RCC 7860 (cell line): Measurements from ENCODE around the gene DHH.

ENCODE experiments used
- DNase-seq: peaks from one replicate; pipeline ENCODE4 v3.0.0-alpha.2; 2015; ENCODE audit warnings: low spot score
- FAIRE-seq: peaks from 2 replicates; lab custom pipeline; 2012; peaks lifted over from hg19 to GRCh38; lab: Jason Lieb, UNC

DHH gene

DNA sequence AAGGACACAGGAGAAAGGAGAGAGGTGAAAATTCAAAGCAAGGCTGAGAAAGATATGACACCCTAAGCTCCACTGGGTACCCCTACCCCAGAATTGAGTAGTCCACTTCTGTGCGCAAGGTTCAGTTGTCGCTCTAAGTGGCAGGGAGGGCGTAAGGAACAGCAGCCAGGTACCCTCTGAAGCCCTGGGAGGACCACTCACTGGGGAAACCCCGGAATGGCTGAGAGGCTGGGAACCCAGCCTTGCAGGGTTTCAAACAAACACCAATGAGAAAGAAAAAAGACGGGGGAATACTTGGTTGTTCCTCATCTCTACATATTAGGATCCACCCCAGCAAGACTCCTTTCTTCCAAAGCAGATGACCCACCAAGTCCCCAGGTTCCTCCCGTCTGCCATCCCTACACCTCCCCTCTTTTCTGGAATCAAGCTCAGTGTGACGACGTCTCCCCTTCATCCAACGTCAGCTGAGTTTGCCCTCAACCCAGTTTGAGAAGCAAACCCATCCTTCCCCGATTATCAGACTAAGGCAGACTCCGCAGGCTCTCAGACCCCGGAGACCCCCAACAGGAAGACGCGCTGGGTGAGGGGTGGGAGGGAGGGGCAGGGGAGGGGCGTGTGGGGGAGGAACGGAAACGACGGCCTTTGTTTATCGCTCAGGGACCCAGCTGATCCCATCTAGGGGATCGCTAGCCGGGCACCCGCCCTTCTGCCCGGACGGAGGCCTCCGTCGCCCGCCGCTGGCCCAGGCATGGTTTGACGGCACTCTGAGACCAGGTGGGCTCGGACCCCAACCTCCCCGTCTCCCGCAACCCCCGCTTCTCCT lies 15.3 kb upstream of the DHH start:
- FAIRE-seq (no peak), DNase-seq (no peak)

DNA sequence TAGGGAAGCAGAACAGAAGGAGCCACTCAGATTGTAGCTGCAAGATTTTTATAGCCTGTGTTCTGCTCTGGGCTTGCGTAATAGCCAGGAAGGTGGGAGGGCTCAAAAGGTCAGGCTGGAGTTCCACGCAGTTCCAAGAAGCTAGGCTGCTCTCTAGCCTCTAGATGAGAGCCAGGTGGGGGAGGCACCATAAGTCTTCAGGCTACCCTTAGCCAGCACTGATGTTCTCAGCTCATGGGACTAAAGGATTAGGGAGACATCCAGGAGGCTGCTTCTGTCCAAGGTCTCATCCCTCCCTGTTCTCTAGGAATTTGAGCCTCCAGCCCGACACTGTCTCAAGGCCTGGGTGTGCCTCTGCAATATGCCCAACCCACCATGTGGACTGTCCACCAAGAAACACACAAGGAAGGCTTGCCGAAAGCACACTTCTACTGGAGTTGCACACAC lies 14.4 kb upstream of the DHH start:
- DNase-seq (no peak), FAIRE-seq (no peak)

DNA sequence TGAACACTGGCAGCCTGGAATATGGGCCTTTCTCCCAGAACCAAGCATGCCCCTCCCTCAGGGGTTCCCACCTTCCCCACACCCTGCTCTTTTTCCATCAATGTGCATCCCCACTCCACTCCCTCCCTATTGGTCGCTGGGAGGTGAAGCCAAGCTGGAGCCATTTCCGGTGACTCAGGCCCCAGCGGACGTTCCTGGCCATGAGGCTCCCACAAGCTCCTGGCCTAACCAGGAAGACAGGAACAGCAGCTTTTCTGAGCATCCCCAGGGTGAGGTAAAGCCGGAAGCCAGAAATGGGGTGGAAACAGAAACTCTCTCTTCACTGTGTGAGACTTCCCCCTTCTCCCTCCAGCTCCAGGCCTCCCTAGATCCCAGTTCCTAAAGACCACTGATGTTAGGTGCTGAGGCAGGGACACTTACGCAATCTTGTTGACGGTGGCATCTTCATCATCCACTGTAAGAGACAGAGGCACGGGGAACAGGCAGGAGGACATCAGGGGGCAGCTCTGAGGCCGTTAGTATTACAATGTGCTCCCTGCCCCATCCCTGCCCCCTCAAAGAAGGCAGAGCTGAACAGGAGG lies 11.0 kb upstream of the DHH start:
- no peak for FAIRE-seq
- DNase-seq = no peak

DNA sequence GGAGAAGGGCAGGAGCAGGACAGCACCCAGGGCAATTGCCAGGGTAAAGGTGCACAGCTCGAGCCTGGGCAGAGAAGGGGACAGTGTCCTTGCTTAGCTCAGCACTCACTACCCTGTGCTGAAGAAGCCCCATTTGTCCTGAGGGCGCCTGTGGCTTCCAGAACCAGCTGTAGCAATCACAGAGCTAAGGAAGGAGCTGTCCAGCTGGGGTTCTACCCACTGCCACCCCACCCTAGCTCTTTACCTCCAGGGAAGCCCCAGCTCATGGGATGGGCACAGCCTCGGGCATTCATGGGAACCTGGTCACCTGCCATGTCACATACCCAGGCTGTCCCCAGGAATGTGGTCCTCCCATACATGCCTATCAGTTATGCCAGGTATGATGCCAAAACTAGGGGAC lies 10.2 kb upstream of the DHH start:
- no peak for DNase-seq
- FAIRE-seq = no peak

DNA sequence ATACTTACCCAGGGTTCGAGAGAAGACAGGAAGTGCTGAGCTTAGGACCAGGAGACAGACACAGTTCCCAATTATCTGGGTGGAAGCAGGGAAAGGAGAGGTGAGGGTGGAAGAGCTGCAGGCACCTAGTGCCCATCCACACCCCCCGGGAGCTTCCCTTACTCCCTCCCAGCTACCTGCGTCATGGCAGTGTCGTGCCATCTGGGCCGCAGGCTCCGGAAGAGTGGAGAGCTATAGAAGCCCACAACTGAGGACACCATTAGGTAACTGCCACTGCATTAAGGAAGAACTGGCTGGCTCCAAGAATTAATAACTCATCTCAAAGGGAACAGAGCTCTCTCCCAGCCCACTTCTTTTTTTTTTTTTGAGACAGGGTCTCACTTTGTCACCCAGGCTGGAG lies 5.8 kb upstream of the DHH start:
- DNase-seq = no peak
- FAIRE-seq = no peak

DNA sequence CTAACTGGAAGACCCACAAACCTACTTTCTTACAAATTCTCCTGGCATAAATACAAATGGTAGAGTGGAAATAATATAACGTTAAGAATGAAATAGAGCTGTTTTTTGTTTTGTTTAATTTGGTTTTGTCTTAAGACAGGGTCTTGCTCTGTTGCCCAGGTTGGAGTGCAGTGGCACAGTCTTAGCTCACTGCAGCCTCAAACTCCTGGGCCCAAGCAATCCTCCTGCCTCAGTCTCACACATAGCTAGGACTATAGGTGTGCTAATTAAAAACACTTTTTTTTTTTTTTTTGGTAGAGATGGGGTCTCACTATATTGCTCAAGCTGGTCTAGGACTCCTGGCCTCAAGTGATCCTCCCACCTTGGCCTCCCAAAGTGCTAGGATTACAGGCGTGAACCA lies 4.1 kb upstream of the DHH start:
- DNase-seq = no peak
- FAIRE-seq = no peak

DNA sequence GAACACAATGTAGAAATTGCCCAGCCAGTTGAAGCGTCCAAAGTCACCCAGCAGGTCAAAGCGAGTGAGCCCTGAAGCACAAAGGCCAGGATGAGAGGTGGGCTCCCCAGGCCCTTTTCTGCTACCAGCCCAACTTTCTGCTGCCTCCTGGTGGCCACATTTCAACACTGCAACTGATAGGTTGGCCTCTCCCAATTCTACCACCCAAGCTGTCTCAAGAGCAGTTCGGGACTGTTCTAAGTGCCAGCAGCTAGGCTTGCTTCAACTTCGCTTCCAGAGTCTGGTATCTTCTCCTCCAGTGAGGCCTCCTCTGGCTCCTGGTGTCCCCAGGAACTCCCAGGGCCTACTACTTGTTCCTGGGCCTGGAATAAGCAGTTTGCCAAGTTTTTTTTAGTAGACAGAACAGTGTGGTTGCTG lies 3.4 kb upstream of the DHH start:
- no peak for DNase-seq
- no peak for FAIRE-seq

DNA sequence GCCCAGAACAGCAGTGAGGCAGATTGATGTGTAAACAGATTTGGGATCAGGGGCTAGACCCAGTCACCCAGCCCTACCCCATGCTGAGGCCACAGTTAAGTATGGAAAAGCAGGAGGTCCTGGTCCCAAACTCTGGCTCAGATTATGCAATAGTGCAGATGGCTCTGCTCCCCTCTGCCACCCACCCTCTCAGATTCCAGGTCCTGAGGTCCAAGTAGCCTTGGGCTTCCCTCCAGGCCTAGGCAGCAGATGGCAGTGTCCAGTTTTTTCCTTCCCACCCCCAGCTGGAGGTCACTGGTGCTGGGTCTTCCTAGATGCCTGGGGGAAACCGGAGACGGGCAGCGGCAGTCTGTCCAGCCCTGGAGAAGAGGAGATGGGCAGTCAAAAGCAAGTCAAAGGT lies 2.8 kb upstream of the DHH start:
- FAIRE-seq (no peak), DNase-seq (no peak)

DNA sequence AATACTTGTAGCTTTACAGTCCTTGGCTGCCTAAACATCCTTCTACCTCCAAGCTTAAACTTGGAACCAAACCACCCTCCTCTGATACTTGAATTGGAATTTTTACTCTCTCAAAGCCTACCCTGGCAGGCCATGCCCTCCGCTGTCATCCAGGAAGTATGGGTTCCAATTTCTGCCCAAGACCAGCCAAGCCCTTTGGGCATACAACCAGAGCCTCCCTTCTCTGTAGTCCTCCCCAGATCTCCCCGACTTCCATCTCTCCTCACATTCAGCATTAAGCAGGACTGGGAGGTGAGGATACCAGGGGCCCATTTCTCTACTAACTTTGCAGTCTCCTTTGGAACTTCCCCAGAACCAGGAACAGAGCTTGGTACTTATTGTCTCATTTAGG lies 369 bp upstream of the DHH start:
- FAIRE-seq = no peak
- DNase-seq = no peak

DNA sequence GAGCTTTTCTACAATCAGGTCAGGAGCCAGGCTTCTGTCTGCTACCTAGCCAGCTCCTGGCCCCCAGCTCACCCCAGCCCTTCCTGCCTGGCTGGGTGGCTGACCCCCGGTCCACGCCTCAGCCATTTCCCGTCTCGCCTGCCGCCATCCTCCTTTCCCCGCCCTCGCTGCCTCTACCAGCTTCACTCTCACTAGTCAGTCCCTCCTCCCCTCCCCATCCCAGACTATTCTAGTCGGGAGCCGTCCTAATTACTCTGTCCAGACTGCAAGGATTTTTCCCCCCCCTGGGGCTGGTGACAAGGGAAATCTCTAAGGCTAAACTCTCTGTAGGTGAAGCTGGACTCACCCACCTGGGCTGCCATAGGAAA lies 825 bp downstream of the DHH start:
- no peak for DNase-seq
- FAIRE-seq = no peak

DNA sequence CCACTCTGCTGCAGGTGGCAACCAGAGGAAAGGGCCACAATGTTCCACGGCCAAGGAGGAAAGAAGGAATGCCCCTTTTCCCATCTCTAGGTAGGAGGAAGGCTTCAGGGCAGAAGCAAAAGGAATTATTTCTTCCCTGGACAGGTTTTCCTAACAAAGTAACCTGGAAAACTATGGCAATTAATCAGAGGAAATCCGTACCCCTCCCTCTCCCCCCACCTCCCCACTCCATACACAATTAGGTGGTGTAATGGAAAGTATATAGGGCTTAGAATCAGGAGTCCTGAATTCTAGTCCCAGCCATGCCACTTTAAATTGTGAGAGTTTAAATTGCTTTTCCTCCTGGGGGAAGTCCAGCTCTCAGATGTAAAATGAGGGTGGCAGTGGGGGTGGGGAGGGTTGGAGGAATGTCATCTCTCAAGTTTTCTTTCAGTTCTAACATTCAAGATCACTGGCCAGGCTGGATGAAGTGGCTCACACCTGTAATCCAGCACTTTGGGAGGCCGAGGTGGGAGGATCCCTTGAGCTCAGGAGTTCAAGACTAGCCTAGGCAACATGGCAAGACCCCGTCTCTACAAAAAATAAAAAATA lies 1.7 kb downstream of the DHH start:
- no peak for DNase-seq
- FAIRE-seq = no peak

DNA sequence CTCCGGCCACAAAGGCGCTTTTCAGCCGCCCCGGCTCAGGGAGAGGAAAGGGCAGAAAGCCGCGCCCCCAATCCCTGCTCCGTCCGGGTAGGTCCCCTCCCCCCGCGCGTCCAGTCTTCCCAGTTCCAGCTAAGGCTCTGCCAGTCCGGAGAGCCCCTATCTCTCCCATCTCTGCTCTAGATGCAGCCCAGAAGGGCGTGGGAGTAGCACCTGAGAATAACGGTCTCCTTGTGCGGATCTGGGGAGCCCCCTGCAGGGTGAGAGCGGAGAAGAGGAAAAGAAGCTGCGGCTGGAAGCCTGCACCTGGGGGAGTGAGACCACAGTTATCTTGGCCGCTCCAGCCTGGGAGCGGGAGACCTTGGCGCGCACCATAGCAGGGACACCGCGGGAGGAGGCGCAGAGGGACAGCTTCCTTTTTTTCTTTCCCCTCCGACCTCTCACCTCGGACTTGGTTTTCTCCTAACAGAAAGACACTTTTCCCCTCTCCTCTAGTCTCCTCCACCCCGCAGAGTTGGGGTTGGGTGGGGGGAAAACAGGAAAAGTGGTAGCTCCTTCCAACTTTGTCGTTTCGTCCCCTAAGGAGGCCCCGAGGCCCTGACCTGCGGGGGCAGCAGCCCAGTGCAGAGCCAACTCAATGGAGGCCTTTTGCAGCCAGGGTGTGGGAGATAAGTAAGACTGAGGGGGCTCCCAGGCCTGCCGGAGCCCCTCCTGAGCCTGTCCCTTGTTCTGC lies 2.4 kb downstream of the DHH start:
- FAIRE-seq = no peak
- DNase-seq = peak; percentile 32

DNA sequence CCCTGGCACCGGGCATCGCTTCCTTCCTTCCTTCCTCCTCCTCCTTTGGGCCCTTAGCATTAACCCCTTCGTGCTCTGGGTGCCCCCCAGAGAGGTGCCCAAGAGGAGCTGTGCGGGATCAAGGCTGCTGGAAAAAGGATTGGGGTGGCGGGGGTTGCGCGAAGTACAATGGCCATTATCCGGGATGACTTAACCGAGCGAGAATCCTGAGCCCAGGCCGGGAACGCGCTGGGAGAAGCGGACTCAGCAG lies 2.8 kb downstream of the DHH start:
- DNase-seq (no peak), FAIRE-seq (no peak)

DNA sequence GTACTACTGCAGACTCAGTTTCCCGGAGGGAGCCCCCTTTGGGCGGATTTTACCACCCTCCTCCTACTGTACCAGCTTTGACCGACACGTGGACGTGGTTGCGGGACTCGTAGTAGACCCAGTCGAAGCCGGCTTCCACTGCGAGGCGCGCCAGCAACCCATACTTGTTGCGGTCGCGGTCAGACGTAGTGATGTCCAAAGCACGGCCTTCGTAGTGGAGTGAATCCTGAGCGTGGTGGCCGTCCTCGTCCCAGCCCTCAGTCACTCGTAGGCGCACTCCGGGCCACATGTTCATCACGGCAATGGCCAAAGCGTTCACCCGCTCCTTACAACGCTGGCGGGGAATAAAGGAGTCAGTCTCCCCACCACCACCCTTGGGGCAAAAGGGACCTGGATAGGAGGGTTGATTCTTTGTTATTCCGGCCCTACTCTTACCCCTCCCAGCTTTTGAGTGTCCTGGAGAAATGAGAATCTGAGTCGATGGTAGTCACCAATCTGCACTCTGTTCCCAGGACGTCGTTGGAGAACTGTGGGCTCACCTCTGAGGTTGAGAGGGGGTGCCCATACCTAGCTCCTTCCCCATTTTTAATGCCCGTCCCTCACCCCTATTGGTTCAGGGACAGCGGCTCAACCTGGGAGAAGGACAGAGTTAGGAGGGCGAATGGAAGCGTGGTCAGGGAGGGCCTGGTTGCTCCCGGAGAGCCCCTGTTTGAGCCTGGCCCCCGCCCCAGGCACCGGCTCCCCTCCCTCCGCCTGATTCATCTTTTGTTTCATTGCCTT lies 3.4 kb downstream of the DHH start:
- no peak for FAIRE-seq
- DNase-seq = no peak

DNA sequence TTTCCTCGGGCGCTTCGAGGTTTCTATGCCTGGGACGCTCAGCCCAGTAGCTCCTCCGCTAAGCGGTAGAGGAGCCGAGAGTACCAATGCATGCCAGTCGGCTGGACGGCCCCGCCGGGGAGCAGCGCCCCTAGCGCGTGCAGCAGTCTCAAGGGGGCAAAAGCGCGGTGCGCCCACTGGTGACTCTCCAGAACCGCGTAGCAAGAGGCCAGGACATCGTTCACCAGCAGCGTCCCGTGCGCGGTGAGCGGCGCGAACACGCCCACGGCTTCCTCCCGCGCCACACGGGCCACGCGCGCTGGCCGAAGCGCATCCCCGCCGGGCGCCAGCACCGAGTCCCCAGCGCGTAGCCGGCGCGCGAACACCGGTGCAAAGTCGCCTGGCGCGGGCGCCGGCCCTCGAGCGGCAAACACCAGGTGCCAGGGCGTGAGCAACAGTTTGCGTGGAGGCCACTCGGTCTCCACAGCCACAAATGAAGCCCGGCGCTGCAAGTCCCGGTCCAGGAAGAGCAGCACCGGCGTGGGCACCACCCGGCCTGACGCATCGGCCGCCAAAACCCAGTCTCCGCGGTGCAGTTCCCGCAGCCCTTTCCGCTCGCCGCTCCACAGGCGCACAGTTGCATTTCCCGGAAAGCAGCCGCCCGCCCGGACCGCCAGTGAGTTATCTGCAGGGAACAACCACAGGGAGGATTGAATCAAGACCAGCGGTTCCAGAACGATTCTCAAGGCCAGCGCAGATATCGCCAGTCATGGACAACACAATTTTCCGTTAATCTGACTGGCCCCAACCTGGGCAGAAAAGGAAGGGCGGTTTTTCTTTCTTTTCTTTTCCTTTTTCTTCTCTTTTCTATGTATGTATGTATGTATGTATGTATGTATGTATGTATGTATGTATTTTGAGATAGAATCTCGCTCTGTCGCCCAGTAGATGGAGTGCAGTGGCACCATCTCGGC lies 4.5 kb downstream of the DHH start:
- FAIRE-seq = no peak
- no peak for DNase-seq

DNA sequence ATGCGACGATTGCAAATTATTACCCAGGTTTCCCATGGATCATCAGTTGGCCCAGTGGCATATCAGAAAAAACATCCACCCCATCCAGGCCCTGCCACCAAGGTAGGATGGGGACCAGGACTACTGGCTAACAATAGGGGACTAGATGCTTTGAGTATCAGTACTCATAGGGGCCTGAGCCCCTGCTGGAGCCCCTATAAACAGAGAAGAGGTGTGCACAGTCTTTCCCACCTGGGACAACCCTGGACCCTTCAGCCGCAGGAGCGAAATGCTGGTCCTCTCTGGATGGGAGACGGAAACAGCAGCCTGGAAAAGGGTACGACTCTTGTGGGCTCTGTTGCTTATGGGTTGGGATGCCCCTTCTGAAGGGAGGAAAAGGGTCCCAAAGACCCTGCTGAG lies 5.7 kb downstream of the DHH start:
- FAIRE-seq (no peak), DNase-seq (no peak)

DNA sequence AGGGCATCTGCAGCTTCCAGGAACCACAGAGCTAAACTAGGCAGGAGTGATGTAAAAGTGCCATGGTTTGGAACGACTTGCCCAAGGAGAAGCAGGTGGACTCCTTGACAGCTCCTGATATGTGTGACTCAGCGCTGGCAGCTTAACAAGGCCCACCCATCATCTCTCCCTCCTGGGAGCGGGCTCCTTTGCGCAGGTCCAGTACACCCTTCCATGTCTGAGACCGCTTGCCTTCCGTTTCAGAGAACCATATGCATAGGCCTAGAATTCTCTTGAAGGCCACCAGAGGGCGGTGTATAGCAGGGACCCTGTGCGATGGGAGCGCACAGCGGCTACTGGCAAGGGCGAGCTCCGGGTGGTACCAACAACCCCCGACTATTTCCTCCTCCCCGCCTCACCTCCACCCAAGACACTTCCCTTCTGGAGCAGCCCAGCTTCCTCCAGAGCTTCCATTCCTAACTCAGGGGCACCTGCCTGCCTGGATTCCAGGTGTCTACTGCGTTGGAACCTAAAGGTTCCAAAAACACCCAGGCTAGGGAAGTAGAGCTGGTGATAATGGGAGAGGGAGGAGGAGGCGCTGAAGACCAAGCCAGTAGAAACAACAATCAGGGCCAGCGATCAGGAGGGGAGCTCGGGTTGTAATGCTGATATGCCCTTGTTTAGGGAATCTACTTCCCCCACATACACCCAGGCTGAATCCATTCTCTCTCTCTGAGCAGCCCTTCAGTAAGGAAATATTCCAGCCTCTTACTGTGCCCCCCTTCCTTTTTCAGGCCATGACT lies 6.3 kb downstream of the DHH start:
- DNase-seq (peak; percentile 89), FAIRE-seq (peak; percentile 50)

DNA sequence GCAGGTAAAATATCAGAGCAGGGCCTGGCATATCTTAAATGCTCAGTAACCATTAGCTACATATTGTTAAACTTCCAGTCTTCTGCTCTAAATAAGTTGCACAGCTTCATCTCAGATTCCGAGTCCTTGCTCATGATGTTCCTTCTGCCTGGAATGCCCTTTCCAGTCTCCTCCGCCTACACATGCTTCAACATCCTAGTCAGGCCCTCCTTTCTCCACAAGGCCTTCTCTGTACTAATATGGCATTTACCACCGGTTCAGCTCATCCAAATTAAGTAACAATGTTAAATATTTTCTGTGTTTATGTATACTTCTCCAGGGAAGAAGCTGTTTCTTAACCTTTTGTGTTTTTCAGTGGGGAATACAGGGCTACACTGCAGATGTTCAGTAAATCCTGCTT lies 8.5 kb downstream of the DHH start:
- FAIRE-seq (no peak), DNase-seq (no peak)

DNA sequence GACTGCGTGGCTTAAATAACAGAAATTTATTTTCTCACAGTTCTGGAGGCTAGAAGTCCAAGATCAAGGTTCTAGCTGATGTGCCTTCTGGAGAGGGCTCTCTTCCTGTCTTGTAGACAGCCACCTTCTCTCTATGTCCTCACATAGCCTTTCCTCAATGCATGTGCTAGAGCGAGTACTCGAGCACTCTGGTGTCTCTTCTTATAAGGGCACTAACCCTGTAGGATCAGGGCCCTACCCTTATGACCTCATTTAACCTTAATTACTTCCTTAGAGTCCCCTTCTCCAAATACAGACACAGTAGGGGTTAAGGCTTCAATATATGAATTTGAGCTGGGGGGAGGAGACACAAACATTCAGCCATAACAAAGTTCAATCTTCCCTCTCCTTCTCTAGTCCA lies 10.2 kb downstream of the DHH start:
- DNase-seq (no peak), FAIRE-seq (no peak)
